Measurements from ENCODE around the gene ZNFX1.

The ZNFX1 gene

GRCh38 chr20:49291200-49291599 is 13.3 kb upstream of the ZNFX1 start:
- DNase-seq, result no peak

DNA sequence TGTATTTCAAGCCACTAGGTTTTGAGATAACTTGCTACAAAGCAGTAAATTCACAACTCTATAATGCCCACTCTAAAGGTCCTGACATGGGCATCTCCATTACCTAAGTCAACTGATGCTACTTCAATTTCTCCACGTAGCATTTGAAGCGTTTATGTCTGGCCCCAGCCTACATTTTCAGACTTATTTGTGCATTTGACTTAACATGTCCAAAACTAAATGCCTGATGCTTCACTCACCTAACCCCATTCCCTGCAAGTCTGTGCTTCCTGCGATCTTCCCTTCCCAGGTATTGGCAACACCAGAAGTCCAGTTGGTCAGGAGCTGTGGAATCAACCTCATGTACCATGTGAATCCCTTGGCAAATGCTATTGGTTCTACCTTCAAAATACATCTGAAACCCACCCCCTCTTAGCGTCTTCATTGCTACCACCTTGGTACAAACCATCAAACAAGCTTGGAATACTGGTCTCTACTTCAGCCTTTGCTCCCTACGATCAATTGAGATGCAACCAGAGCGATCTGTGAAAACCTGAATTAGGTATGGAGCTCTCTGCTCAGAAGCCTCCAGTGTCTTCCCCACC is 12.8 kb upstream of the ZNFX1 start:
- DNase-seq, result no peak

DNA sequence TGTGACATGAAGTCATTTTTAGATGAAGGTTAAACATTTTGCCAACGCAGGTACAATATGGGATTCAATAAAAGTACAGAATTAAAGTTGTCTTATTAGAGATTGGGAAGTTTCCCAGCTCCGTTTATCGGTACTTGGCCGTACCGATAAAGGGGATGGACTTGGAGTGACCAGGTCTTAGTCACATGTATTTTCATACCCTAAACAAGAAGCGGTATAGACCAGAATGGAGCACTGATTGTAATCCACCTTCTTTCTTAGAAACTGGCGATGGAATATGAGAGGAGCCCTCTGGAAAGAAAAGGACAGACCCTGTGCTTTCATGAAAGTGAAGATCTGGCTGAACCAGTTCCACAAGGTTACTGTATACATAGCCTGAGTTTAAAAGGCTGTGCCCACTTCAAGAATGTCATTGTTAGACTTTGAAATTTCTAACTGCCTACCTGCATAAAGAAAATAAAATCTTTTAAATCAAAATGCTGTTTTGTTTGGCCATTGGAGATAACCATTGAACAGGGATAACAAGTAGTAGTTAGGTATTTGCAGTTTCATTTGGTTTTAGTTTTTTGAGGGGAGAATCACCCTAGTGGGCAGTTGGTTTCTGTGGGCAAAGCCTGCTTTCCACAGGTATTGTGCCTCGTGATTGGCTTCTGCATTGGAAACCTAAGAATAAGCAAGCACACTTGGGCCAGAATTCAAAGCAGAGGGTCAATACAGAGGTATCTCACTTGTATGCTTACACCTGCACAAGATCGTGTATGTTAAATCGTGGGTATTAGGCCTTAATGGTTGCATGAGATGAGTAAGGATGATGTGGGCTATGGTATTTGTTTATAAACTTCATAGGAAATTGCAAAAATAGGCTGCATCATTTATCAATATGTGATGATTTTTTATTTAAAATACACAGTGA is 11.2 kb upstream of the ZNFX1 start:
- no peak for DNase-seq

DNA sequence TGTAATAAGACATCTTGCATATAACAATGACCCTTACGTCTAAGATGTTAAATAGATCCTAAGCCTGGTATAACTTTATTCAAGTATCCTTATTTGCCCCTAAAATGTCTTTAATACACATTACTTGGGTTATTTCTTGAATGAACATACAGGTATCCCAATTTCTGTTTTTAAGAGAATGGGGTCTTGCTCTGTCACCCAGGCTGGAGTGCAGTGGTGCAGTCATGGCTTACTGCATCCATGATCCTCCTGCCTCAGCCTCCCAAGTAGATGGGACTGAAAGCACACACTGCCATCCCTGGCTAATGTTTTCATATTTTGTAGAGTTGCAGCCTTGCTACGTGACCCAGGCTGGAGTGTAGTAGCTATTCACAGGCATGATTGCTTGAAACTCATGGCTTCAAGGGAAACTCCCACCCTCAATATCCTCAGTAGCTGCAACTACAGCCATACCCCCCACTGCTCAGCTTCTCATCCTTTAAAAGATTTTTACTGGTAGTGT is 10.4 kb upstream of the ZNFX1 start:
- DNase-seq, result no peak

- no peak for DNase-seq
Observed at GRCh38 chr20:49287555-49288249, 9.8 kb upstream of the ZNFX1 start.

GRCh38 chr20:49286689-49287551 is 9.1 kb upstream of the ZNFX1 start:
- no peak for DNase-seq

- DNase-seq, result no peak
Observed at GRCh38 chr20:49285813-49286494, 8.1 kb upstream of the ZNFX1 start.

- no peak for DNase-seq
Observed at GRCh38 chr20:49285233-49285668, 7.4 kb upstream of the ZNFX1 start.

GRCh38 chr20:49284818-49285217 is 7.0 kb upstream of the ZNFX1 start:
- DNase-seq, result no peak

DNA sequence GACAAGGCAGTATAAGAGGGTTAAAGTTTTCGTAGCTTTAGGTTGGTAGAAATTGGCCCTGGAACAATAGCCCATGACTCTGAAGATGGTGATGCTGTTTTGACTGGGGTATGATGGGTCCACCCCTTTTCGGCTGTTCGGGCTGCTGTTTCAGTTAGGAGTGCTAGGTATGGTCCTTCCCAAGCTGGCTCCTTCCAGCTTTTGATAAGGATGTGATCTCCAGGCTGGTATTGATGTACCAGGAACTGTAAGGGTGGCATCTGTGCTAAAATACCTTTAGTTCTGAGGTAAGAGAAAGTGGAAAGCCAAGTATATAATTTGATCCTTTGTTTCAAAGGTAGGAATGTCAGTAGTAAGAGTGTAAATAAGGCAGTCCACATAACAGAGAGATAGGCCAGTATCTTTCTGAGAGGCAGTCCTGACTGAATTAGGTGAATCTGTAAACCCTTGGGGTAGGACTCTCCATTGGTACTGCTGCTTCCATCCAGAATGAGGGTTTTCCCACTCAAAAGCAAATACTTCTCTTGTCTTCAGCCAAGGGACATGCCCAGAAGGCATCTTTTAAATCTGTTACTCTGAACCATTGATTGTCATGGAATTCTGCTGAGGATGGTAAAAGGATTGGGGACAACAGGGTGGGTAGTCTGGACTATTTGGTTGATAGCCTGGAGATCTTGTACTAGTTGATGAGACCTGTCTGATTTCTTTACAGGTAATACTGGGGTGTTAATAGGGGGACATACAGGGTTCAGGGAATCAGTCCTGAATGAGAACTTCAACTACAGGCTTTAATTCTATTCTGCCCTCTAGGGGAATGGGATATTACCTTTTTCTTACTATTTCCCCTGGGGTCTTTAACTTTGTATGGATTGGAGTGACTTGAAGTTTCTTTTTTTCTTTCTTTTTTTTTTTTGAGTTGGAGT is 6.1 kb upstream of the ZNFX1 start:
- no peak for DNase-seq

GRCh38 chr20:49283176-49283702 is 5.4 kb upstream of the ZNFX1 start:
- DNase-seq, result no peak

DNA sequence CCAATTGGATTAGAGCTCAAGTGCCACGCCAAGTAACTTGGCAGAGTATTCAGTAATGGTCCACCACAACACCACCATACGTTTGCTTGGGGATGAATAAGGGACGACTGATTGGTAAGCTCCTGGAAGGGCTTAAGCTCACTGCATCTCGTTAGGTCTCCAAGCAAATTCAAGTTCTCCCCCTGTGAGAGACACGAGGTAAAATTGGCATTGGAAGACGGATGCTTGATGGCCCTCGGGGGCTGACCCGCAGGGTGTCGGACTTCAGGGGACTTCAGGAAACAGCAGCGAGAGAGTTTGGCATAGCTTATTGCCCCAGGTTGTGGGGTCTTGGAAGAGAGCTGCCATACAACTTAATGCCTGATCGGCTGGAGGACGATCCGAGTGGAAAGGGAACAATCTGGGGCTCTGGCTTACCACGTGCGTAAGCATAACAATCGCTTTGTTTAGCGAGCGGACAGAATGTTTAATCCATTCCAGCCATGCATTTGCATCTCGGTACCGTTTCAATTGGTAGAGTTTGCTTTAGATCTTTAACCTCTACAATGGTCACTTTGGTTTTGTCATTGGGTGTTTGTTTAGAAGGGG is 4.8 kb upstream of the ZNFX1 start:
- no peak for DNase-seq

DNA sequence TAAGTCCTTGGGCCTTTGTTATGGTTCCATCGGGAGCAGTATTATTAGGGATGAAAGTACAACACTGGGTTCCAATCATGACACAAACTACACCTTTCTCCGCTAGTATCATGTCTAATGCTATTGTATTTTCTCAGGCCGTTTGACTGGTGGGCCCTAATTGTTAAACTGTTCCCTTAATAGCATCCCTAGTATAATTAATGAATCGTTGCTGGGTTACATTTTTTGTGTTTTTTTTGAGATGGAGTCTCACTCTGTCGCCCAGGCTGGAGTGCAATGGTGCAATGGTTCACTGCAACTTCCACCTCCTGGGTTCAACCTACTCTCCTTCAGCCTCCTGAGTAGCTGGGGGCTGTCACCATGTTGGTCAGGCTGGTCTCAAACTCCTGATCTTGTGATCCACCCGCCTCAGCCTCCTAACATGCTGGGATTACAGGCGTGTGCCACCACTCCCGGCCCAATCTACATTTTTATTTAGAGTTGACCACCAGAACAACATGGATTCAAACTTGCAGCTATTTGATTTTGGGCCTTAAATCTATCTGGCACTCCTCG is 4.1 kb upstream of the ZNFX1 start:
- no peak for DNase-seq

GRCh38 chr20:49281059-49281912 is 3.4 kb upstream of the ZNFX1 start:
- no peak for DNase-seq

GRCh38 chr20:49280463-49281058 is 2.7 kb upstream of the ZNFX1 start:
- DNase-seq, result no peak

DNA sequence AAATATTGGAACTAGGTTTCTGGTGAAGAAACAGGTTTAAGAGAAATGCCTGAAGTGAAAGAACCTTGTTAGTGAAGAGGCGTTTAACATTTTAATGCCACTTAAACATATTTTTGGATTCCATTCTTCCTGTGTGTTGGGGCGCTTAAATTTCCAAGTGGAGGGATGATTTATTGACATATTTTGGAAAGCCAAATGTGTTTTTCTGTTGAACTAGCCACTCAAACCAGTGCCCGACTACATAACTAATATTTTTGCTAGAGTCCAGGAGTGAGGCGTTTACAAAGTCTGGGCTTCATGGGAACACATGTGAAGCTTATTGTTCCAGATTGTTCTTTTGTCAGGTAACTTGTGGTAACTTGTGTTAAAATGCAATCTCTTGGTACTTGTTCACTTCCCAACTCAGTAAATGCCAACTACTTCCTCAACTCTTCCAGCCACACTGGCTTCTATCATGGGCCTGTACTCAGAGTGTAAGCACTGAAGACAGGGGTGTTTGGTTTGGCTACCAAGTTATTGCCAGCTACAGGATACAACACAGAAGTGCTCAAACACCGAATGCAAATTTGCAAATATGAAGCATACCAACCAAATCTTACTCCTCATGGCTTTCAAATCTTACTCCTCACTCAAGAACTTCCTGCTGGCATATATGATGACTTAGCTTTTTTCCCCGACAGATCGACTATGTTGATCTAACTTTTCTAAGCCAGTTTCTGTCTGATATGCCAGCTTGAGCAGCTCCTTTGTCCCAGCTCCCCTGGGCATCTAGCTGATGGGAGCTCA is 2.0 kb upstream of the ZNFX1 start:
- DNase-seq, result no peak

DNA sequence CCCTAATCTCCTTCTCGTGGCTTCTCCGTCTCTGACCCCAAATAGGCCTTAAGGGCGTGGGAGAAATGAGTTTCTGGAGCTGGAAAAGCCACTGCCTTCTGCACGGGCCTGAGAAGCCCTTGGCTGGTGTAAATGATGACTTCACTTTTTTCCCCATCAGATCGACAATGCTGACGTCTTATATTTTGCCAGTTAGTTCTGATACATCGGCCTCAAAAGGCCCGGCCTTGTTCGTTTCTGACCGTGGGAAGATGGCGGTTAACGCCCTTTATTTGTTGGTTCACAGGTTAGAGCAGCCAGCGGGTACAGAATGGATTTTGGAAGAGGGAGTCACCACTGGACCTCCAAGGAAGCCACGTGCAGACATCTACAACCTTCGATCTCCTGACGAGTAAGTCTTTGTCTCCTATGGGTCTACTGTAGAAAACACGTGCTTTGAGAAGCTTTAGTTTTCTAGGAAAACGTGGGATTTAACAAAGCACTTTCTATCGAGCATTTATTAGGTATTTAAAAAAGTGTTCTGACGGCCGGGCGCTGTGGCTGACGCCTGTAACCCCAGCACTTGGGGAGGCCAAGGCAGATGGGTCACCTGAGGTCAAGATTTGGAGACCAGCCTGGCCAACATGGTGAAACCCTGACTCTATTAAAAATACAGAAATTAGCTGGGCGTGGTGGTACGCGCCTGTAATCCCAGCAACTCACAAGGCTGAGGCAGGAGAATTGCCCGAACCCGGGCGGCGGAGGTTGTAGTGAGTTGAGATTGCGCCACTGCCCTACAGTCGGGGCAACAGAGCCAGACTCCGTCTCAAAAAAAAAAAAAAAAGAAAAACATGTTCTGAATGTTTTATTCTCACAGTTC is 1.2 kb upstream of the ZNFX1 start:
- no peak for DNase-seq

Data from activated naive CD4-positive, alpha-beta T cell (primary cell).